Activated naive CD4-positive, alpha-beta T cell treated with anti-CD3 and anti-CD28 coated beads, Interleukin-2, amount 50 U/mL, for 24 hours (primary cell): ENCODE data around the gene MCAM.

Experiments
- H3K27ac Mint-ChIP-seq: one replicate; pipeline ENCODE4 v1.8.0; 2021; ENCODE audit warnings: mild to moderate bottlenecking, mixed read lengths
- H3K27me3 Mint-ChIP-seq: one replicate; pipeline ENCODE4 v1.8.0; 2021; ENCODE audit warnings: mixed read lengths
- H3K36me3 Mint-ChIP-seq: one replicate; pipeline ENCODE4 v1.8.0; 2021; ENCODE audit warnings: mixed read lengths
- H3K4me1 Mint-ChIP-seq: one replicate; pipeline ENCODE4 v1.8.0; 2021; ENCODE audit warnings: mixed read lengths
- H3K4me3 Mint-ChIP-seq: one replicate; pipeline ENCODE4 v1.8.0; 2021; ENCODE audit warnings: mild to moderate bottlenecking, mixed read lengths
- H3K9me3 Mint-ChIP-seq: one replicate; pipeline ENCODE4 v1.8.0; 2021; ENCODE audit warnings: mixed read lengths

MCAM gene

DNA sequence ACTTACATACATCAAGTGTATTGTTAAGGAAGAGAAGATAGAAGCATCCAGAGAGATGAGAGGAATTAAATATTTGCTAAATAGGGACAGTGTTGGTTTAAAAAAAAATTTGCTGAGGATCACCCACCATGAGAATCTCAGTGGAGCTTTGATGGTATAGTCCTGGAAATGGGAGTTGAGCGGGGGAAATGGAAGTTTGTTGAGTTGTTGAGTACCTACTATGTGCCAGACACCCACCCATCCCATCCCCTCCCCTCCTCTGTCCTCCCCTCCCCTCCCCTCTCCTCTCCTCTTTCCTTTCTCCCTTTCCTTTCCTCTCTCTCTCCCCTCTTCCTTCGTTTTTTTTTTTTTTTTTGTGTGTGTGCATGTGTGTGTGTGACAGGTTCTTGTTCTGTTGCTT lies 34.3 kb upstream of the MCAM start:
- H3K27ac Mint-ChIP-seq, result peak overlapping the region; percentile 23
- no peaks in the 10 kb centered on the region for H3K9me3 Mint-ChIP-seq
- no peak overlapping the region for H3K4me3 Mint-ChIP-seq
- peaks cover 5% of the 10 kb centered on the region for H3K27me3 Mint-ChIP-seq
- H3K4me1 Mint-ChIP-seq, result peaks cover 3% of the 10 kb centered on the region
- no peaks in the 10 kb centered on the region for H3K36me3 Mint-ChIP-seq

- H3K4me1 Mint-ChIP-seq, result peaks cover 3% of the 10 kb centered on the region
- no peak overlapping the region for H3K4me3 Mint-ChIP-seq
- H3K27ac Mint-ChIP-seq, result no peak overlapping the region
- no peaks in the 10 kb centered on the region for H3K36me3 Mint-ChIP-seq
- H3K27me3 Mint-ChIP-seq, result peaks cover 4% of the 10 kb centered on the region
- H3K9me3 Mint-ChIP-seq, result no peaks in the 10 kb centered on the region
Observed at GRCh38 chr11:119350302-119350701, 33.4 kb upstream of the MCAM start.

GRCh38 chr11:119347940-119348605 lies 31.1 kb upstream of the MCAM start:
- Mint-ChIP-seq H3K9me3 (no peaks in the 10 kb centered on the region), H3K27ac (no peak overlapping the region), H3K4me3 (no peak overlapping the region), H3K27me3 (peaks cover 8% of the 10 kb centered on the region), H3K36me3 (no peaks in the 10 kb centered on the region), H3K4me1 (peaks cover 3% of the 10 kb centered on the region)

GRCh38 chr11:119347242-119347641 lies 30.3 kb upstream of the MCAM start:
- Mint-ChIP-seq H3K4me3 (no peak overlapping the region), H3K27ac (no peak overlapping the region), H3K4me1 (peaks cover 3% of the 10 kb centered on the region), H3K36me3 (no peaks in the 10 kb centered on the region), H3K27me3 (peaks cover 8% of the 10 kb centered on the region), H3K9me3 (no peaks in the 10 kb centered on the region)

DNA sequence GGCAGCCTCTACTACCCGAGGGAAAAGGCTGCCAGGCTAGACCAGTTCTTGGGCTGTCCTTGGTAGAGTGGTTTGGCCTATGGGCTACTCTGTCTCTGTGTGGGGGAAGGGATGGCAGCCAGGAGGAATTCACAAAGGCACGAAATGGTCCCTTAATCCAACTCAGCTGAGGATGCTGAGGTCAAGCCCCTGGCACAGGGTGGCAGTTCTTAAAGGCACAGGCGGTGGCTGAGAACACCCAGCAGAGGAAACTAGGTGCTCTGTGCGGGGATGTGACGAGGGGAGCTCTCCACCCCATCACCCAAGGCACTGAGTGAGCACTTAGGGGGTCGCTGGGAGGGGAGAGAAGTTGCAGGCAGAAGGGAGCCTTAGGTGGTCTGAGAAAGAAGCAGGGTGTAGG lies 29.7 kb upstream of the MCAM start, which contains the start of gene MFRP:
MFRP (minus strand) TSS at position 101 of the 400 bp plus-strand sequence. CDS start 192 bp downstream, outside the sequence.
- H3K27ac Mint-ChIP-seq, result no peak within 1 kb of the TSS
- H3K4me1 Mint-ChIP-seq, result peaks cover 3% of the 10 kb centered on the region
- peaks cover 6% of the 10 kb centered on the region for H3K27me3 Mint-ChIP-seq
- no peaks in the 10 kb centered on the region for H3K9me3 Mint-ChIP-seq
- no peaks in the 10 kb centered on the region for H3K36me3 Mint-ChIP-seq
- no peak within 1 kb of the TSS for H3K4me3 Mint-ChIP-seq

DNA sequence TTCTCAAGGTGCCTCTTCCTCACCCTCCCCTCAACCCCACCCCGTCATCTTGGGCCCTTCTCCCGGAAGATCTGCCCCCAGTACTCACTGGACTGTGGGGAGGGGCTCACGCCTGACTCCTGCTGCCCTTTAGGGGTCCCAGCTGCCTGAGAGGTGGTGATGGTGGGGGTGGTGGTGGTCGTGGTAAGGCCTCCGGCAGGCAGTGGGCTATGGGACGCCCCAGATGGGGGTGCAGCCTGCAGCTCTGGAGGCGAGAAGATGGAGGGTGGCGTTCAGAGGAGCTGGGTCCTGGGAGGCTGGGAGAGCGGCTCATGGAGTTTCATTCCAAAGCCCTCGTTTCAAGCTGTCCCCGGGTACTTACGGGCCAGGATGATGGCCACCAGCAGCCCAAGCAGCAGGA lies 28.8 kb upstream of the MCAM start:
- Mint-ChIP-seq H3K27me3 (peaks cover 10% of the 10 kb centered on the region), H3K9me3 (no peaks in the 10 kb centered on the region), H3K27ac (no peak overlapping the region), H3K4me3 (no peak overlapping the region), H3K36me3 (no peaks in the 10 kb centered on the region), H3K4me1 (peaks cover 8% of the 10 kb centered on the region)

DNA sequence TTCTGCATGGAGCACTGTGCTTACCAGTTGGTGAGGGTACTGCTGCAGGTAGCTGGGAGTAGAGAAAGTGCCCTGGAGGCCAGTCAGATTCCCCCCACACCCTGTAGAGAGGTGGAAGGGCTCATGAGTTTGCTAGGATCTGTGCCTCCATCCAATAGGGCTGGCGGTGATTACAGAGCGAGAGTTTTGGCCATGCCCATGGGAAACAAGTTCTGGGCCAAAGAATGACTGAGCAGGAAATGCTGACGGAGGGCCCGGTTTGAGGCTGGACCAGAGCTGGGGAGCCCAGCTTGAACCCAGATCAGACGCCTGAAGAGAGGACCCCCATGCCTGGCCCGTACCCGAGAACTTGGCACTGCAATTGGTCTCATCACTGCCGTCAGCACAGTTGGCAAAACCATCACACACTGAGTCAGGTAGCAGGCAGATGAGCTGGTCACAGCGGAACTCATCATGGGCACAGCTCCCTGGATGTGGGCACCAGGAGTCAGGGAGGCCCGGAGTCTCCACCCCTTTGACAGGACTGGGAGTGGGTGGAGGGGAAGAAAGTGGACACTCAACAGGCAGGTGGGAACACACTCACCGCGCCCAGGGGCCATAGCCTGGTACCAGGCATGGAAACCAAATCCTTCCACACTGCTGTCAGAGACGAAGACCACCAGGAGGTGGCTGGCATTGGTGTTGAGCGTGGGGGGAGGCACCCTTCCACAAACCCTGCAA lies 27.5 kb upstream of the MCAM start:
- no peaks in the 10 kb centered on the region for H3K36me3 Mint-ChIP-seq
- H3K9me3 Mint-ChIP-seq, result no peaks in the 10 kb centered on the region
- H3K27me3 Mint-ChIP-seq, result peaks cover 10% of the 10 kb centered on the region
- no peak overlapping the region for H3K27ac Mint-ChIP-seq
- no peak overlapping the region for H3K4me3 Mint-ChIP-seq
- H3K4me1 Mint-ChIP-seq, result peaks cover 6% of the 10 kb centered on the region

GRCh38 chr11:119343726-119344125 lies 26.8 kb upstream of the MCAM start:
- Mint-ChIP-seq H3K27me3 (peaks cover 13% of the 10 kb centered on the region), H3K4me1 (peaks cover 13% of the 10 kb centered on the region), H3K4me3 (no peak overlapping the region), H3K27ac (no peak overlapping the region), H3K9me3 (no peaks in the 10 kb centered on the region), H3K36me3 (no peaks in the 10 kb centered on the region)

GRCh38 chr11:119342362-119343130 lies 25.6 kb upstream of the MCAM start:
- Mint-ChIP-seq H3K36me3 (peaks cover 3% of the 10 kb centered on the region), H3K27ac (no peak overlapping the region), H3K4me3 (no peak overlapping the region), H3K9me3 (no peaks in the 10 kb centered on the region), H3K27me3 (peaks cover 15% of the 10 kb centered on the region), H3K4me1 (peaks cover 25% of the 10 kb centered on the region)

GRCh38 chr11:119342023-119342300 lies 25.0 kb upstream of the MCAM start:
- Mint-ChIP-seq H3K27ac (no peak overlapping the region), H3K9me3 (no peaks in the 10 kb centered on the region), H3K27me3 (peaks cover 15% of the 10 kb centered on the region), H3K4me1 (peaks cover 30% of the 10 kb centered on the region), H3K36me3 (peaks cover 3% of the 10 kb centered on the region), H3K4me3 (no peak overlapping the region)

DNA sequence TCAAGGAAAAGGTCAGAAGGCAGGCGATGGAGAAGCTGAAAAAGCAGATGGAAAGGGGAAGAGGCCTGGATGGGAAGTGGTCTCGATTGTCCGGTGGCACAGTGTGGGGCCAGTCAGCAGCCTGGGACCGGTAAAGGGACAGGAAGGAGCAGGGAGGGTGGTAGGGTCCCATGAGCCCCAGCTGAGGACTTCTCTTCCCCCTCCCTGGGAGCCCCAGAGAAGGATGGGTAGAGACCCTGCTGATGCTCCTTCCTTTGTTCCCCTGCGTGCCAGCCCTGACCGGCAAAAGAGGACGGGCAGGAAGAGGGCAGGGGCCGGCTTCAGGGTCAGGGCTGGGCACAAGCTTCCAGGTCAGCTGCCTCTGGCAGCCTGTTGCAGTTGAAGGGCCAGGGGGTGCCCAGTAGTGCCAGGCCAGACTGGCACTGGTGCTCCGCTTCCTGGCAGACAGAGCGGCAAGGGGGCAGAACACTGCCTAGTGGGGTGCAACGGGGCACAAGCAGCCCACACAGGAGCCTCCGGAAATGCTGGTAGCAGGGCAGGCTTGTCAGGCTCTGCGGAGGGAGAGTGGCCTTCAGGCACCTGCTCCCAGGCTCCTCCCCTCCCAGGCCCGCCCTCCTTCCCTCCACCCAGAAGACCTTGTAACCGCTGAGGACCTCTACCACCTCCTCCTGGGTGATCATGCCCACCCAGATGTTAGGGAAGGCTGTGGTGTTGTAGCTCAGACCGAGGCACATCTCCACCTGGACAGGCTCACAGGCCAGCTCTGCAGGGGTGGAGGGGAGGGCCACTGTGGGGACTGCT lies 24.5 kb upstream of the MCAM start:
- H3K27me3 Mint-ChIP-seq, result peaks cover 15% of the 10 kb centered on the region
- no peaks in the 10 kb centered on the region for H3K9me3 Mint-ChIP-seq
- H3K4me1 Mint-ChIP-seq, result peaks cover 34% of the 10 kb centered on the region
- H3K27ac Mint-ChIP-seq, result no peak overlapping the region
- H3K36me3 Mint-ChIP-seq, result peaks cover 3% of the 10 kb centered on the region
- no peak overlapping the region for H3K4me3 Mint-ChIP-seq

GRCh38 chr11:119340335-119341221 lies 23.6 kb upstream of the MCAM start, which contains the start of gene C1QTNF5:
Gene C1QTNF5, minus strand, starts transcription at chr11:119340883. Its CDS starts 486 bp downstream, at chr11:119340397.
- Mint-ChIP-seq H3K4me3 (no peak within 1 kb of the TSS), H3K4me1 (peaks cover 39% of the 10 kb centered on the region), H3K9me3 (no peaks in the 10 kb centered on the region), H3K27me3 (peaks cover 15% of the 10 kb centered on the region), H3K36me3 (peaks cover 3% of the 10 kb centered on the region), H3K27ac (no peak within 1 kb of the TSS)

GRCh38 chr11:119339589-119340334 lies 22.8 kb upstream of the MCAM start:
- H3K27me3 Mint-ChIP-seq, result peaks cover 13% of the 10 kb centered on the region
- H3K4me3 Mint-ChIP-seq, result peak overlapping the region; percentile 70

DNA sequence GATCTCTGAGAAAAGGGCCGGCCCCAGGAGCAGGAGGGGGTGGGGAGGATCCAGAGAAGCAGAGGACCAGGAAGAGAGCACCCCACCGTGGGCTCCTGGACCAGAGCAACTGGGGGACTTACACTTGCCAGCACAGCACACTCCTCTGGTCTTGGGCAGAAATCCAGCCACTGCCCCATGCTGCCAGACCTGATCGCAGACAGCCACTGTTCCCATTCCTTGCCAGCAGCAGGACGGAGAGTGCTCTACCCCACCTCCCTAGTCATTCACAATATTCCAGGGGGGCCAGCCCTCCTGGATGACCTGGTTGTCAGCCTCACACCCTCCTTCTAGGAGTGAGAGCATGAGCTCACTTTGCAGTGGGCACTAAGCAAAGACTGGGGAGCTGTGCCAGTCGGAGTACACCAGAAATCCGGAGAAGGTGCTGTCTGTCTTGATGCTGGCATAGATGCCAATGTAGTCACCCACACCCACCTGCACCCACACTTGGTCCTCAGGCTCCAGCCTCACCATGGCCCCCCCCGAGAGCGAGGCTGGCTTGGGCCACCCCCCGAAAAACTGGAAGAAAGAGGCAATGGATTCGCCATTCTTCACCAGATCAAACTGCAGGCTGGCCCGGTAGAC lies 22.1 kb upstream of the MCAM start:
- Mint-ChIP-seq H3K36me3 (peaks cover 3% of the 10 kb centered on the region), H3K4me3 (peak overlapping the region; percentile 70), H3K27me3 (peaks cover 13% of the 10 kb centered on the region), H3K4me1 (peaks cover 49% of the 10 kb centered on the region), H3K9me3 (no peaks in the 10 kb centered on the region), H3K27ac (peak overlapping the region; percentile 55)

More at GRCh38 chr11:119339589-119340334, 22.8 kb upstream of the MCAM start:
- H3K36me3 Mint-ChIP-seq, result peaks cover 3% of the 10 kb centered on the region
- H3K4me1 Mint-ChIP-seq, result peaks cover 47% of the 10 kb centered on the region
- no peaks in the 10 kb centered on the region for H3K9me3 Mint-ChIP-seq
- H3K27ac Mint-ChIP-seq, result no peak overlapping the region
